B cell (primary cell): Measurements from ENCODE around the gene GALR2.

Experiments used
- CTCF ChIP-seq: fragments of 200-600 bp; IDR thresholded peaks from one replicate; pipeline ENCODE4 v1.8.0; 2022; ENCODE audit warnings: antibody characterized with exemption, mild to moderate bottlenecking
- EZH2 ChIP-seq: IDR thresholded peaks from 2 replicates; pipeline ENCODE4 v1.6.1; 2012; ENCODE audit warnings: borderline replicate concordance, low read depth, mild to moderate bottlenecking, moderate library complexity, low read length; ENCODE audit not compliant: insufficient read depth, poor library complexity, severe bottlenecking

DNA sequence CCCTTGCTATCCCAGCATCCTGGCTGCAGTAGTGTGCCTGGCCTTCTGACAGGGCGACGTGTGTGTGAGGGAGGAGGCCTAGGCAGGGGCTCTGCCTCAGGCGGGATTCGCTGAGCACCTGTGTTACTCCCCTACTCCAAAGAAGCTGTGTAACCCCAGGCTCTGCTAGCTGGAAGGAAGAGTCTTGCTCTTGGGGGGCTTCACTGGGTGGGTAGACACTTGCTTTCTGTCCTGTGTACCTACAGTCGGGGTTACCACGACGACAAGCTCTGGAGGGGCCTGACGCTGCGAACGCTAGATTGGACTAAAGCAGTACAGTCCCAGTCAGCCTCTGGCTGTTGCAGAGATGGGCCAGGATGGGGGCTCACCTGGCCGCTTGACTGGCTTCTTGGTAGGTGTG lies 19.5 kb downstream of the GALR2 start:
- no peak for TF ChIP-seq CTCF
- TF ChIP-seq EZH2: no peak
